GM23338 (cell line): ENCODE measurements around the gene IFT74.

ENCODE experiments used
- EZH2 ChIP-seq: fragments of 200-600 bp; sonication (generic); IDR thresholded peaks from one replicate; pipeline ENCODE4 v1.8.0; 2017; ENCODE audit warnings: antibody characterized with exemption, mild to moderate bottlenecking, low read depth; ENCODE audit not compliant: unreplicated experiment
- TF ChIP-seq, protein P1 (sequence below), 2 experiments: fragments of 200-600 bp in 1 of 2; sonication (generic) in 1 of 2; conservative IDR thresholded peaks; 2 replicates each; pipeline versions ENCODE4 v1.5.1 to v1.6.1; 2016 to 2017; ENCODE audit warnings: antibody characterized with exemption in 2 of 2, low read depth in 2 of 2, mild to moderate bottlenecking in 2 of 2, moderate library complexity in 1 of 2
- TF ChIP-seq, protein P2 (sequence below): IDR thresholded peaks from one replicate; pipeline ENCODE4 v1.6.1; 2018; ENCODE audit warnings: antibody characterized with exemption; ENCODE audit not compliant: unreplicated experiment

DNA sequence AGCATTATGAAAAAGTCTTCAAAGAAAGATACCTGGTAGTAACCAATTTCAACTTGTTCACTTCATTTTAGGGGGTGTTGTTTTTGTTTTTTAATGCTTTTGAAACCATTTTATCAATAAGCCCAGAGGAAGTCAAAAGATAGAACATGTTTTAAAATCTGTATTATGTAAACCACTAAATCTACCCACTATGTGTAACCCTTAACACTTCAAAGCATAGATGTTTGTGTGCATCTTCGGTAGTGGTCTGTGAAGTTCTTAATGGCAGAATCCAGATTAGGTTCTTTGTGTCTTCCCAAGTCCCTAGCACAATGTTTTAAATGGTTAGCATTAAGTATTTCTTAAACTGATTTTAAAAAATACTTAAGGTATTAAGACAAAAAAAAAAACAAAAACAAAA is 15.4 kb upstream of the IFT74 start:
- TF ChIP-seq EZH2 = no peak
- TF ChIP-seq, protein P1, sequence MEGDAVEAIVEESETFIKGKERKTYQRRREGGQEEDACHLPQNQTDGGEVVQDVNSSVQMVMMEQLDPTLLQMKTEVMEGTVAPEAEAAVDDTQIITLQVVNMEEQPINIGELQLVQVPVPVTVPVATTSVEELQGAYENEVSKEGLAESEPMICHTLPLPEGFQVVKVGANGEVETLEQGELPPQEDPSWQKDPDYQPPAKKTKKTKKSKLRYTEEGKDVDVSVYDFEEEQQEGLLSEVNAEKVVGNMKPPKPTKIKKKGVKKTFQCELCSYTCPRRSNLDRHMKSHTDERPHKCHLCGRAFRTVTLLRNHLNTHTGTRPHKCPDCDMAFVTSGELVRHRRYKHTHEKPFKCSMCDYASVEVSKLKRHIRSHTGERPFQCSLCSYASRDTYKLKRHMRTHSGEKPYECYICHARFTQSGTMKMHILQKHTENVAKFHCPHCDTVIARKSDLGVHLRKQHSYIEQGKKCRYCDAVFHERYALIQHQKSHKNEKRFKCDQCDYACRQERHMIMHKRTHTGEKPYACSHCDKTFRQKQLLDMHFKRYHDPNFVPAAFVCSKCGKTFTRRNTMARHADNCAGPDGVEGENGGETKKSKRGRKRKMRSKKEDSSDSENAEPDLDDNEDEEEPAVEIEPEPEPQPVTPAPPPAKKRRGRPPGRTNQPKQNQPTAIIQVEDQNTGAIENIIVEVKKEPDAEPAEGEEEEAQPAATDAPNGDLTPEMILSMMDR (conservative IDR thresholded peaks at IDR 0.05; ENCODE audit: low read depth in 2 of 2) = no peak
- TF ChIP-seq, protein P2, sequence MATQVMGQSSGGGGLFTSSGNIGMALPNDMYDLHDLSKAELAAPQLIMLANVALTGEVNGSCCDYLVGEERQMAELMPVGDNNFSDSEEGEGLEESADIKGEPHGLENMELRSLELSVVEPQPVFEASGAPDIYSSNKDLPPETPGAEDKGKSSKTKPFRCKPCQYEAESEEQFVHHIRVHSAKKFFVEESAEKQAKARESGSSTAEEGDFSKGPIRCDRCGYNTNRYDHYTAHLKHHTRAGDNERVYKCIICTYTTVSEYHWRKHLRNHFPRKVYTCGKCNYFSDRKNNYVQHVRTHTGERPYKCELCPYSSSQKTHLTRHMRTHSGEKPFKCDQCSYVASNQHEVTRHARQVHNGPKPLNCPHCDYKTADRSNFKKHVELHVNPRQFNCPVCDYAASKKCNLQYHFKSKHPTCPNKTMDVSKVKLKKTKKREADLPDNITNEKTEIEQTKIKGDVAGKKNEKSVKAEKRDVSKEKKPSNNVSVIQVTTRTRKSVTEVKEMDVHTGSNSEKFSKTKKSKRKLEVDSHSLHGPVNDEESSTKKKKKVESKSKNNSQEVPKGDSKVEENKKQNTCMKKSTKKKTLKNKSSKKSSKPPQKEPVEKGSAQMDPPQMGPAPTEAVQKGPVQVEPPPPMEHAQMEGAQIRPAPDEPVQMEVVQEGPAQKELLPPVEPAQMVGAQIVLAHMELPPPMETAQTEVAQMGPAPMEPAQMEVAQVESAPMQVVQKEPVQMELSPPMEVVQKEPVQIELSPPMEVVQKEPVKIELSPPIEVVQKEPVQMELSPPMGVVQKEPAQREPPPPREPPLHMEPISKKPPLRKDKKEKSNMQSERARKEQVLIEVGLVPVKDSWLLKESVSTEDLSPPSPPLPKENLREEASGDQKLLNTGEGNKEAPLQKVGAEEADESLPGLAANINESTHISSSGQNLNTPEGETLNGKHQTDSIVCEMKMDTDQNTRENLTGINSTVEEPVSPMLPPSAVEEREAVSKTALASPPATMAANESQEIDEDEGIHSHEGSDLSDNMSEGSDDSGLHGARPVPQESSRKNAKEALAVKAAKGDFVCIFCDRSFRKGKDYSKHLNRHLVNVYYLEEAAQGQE = no peak
